ENCODE data around the gene YRDC.

- TF ChIP-seq POLR2A (IDR thresholded peaks at IDR 0.05) (no peak), CTCF (IDR thresholded peaks at IDR 0.05) (no peak)
Measured at GRCh38 chr1:37793773-37794371, 14.1 kb downstream of the YRDC start, which contains the start of gene MANEAL.
